G401.6 (cell line): ENCODE measurements around the gene NRXN3.

ENCODE experiments used
- FAIRE-seq: peaks from 2 replicates; lab custom pipeline; 2012; peaks lifted over from hg19 to GRCh38; lab: Jason Lieb, UNC

The NRXN3 gene

GRCh38 chr14:78721756-78722480 lies 551.7 kb downstream of the NRXN3 start:
- FAIRE-seq: no peak

GRCh38 chr14:78725086-78725485 lies 554.9 kb downstream of the NRXN3 start:
- FAIRE-seq: no peak

GRCh38 chr14:78737116-78737515 lies 566.9 kb downstream of the NRXN3 start:
- FAIRE-seq: no peak

- FAIRE-seq: no peak
Measured at GRCh38 chr14:78737601-78738000, 567.4 kb downstream of the NRXN3 start.

- no peak for FAIRE-seq
Measured at GRCh38 chr14:78746086-78746595, 576.0 kb downstream of the NRXN3 start.

- FAIRE-seq: no peak
Measured at GRCh38 chr14:78747813-78748212, 577.6 kb downstream of the NRXN3 start.

- FAIRE-seq: no peak
Measured at GRCh38 chr14:78752518-78753188, 582.5 kb downstream of the NRXN3 start.

- no peak for FAIRE-seq
Measured at GRCh38 chr14:78754059-78754458, 583.9 kb downstream of the NRXN3 start.

- FAIRE-seq: no peak
Measured at GRCh38 chr14:78758333-78758732, 588.2 kb downstream of the NRXN3 start.

- FAIRE-seq: no peak
Measured at GRCh38 chr14:78762331-78762730, 592.2 kb downstream of the NRXN3 start.

- FAIRE-seq: no peak
Measured at GRCh38 chr14:78763746-78764145, 593.6 kb downstream of the NRXN3 start.

- no peak for FAIRE-seq
Measured at GRCh38 chr14:78764240-78764639, 594.1 kb downstream of the NRXN3 start.

- FAIRE-seq: no peak
Measured at GRCh38 chr14:78764645-78765044, 594.5 kb downstream of the NRXN3 start.

GRCh38 chr14:78767436-78767835 lies 597.3 kb downstream of the NRXN3 start:
- no peak for FAIRE-seq

- no peak for FAIRE-seq
Measured at GRCh38 chr14:78782551-78782950, 612.4 kb downstream of the NRXN3 start.

- no peak for FAIRE-seq
Measured at GRCh38 chr14:78785265-78785664, 615.1 kb downstream of the NRXN3 start.

GRCh38 chr14:78788467-78789360 lies 618.5 kb downstream of the NRXN3 start:
- no peak for FAIRE-seq

- FAIRE-seq: no peak
Measured at GRCh38 chr14:78790271-78790670, 620.1 kb downstream of the NRXN3 start.

- no peak for FAIRE-seq
Measured at GRCh38 chr14:78798757-78799156, 628.6 kb downstream of the NRXN3 start.

- FAIRE-seq: no peak
Measured at GRCh38 chr14:78805570-78805969, 635.4 kb downstream of the NRXN3 start.

GRCh38 chr14:78823035-78823434 lies 652.9 kb downstream of the NRXN3 start:
- no peak for FAIRE-seq

GRCh38 chr14:78823516-78823915 lies 653.3 kb downstream of the NRXN3 start:
- FAIRE-seq: no peak

GRCh38 chr14:78829274-78829673 lies 659.1 kb downstream of the NRXN3 start:
- no peak for FAIRE-seq
